ENCODE data around the gene NDUFS6. TPM values are rescaled to one million over a fixed set of nuclear protein-coding genes. Genes with fewer than 3 reads are reported as not detected.

The NDUFS6 gene
- total and polyA plus RNA-seq, 7 experiments from 2014 or later, result 14.2 to 61.7 (median 17.5) TPM

DNA sequence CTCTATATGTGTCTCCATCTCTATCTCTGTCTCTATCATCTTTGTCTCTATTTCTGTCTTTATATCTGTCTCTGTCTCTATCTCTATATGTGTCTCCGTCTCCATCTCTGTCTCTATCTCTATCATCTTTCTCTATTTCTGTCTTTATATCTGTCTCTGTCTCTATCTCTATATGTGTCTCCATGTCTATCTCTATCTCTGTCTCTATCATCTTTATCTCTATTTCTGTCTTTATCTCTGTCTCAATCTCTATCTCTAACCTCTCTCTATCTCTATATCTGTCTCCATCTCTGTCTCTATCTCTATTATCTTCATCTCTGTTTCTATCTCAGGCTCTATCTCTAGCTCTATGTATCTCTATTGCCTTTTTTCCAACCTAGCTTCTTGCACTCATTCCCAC lies 44.5 kb downstream of the NDUFS6 start:
- POLR2A ChIA-PET, result no interaction called here
- H3K36me3 Mint-ChIP-seq, result no peaks in the 10 kb centered on the region
- Histone ChIP-seq H3K27me3 (ENCODE audit: control insufficient read depth in 2 of 2, insufficient read depth in 2 of 2, low read length in 2 of 2) (no peaks in the 10 kb centered on the region), H3K4me3 (ENCODE audit: low read length) (no peak overlapping the region), H3K27ac (ENCODE audit: low read depth, low read length) (no peak overlapping the region), H3K36me3 (ENCODE audit: control insufficient read depth in 2 of 3, insufficient read depth in 3 of 3, low read length in 3 of 3) (no peaks in the 10 kb centered on the region), H3K4me1 (ENCODE audit: control insufficient read depth in 2 of 2, insufficient read depth in 2 of 2, low read length in 2 of 2) (no peaks in the 10 kb centered on the region), H3K9me3 (ENCODE audit: control insufficient read depth in 2 of 3, low read length in 3 of 3) (no peaks in the 10 kb centered on the region)
- H3K9me3 Mint-ChIP-seq, result no peaks in the 10 kb centered on the region
- no peaks in the 10 kb centered on the region for H3K4me1 Mint-ChIP-seq
- no peak for DNase-seq
- peaks cover 14 to 37% (median 24%) of the 10 kb centered on the region in 5 donors for H3K27me3 Mint-ChIP-seq
- CTCF ChIA-PET, result no interaction called here
- intact Hi-C loops (cut with micrococcal nuclease), result no loop called here
- H3K27ac Mint-ChIP-seq, result no peak overlapping the region
- H3K4me3 Mint-ChIP-seq, result no peak overlapping the region
- ATAC-seq, result no peak

DNA sequence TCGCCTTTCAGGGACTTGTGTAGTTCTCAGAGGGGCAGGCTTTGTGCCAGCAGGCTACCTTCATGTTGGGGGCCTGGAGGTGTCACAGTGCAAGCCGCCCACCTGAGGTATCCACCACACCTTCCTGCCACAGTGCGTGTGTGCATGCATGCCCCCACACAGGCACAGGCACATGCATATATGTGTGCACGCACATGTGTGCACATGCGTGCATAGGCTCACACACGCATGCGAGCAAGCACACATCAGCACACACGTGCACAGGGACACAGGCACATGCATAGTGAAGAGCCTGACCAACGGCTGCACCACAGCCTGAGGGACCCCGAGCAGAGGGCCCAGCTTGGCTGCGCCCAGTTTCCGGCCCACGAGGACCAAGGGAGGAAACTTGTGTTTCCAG lies 45.4 kb downstream of the NDUFS6 start:
- intact Hi-C loops (cut with micrococcal nuclease), result no loop called here
- no peak overlapping the region for H3K4me3 Mint-ChIP-seq
- Histone ChIP-seq H3K36me3 (ENCODE audit: control insufficient read depth in 2 of 3, insufficient read depth in 3 of 3, low read length in 3 of 3) (no peaks in the 10 kb centered on the region), H3K4me1 (ENCODE audit: control insufficient read depth in 2 of 2, insufficient read depth in 2 of 2, low read length in 2 of 2) (no peaks in the 10 kb centered on the region), H3K27ac (ENCODE audit: low read depth, low read length) (no peak overlapping the region), H3K4me3 (ENCODE audit: low read length) (no peak overlapping the region), H3K27me3 (ENCODE audit: control insufficient read depth in 2 of 2, insufficient read depth in 2 of 2, low read length in 2 of 2) (no peaks in the 10 kb centered on the region), H3K9me3 (ENCODE audit: control insufficient read depth in 2 of 3, low read length in 3 of 3) (no peaks in the 10 kb centered on the region)
- ChIA-PET POLR2A (no interaction called here), CTCF (no interaction called here)
- no peaks in the 10 kb centered on the region for H3K4me1 Mint-ChIP-seq
- no peak for DNase-seq
- no peak for ATAC-seq
- H3K36me3 Mint-ChIP-seq, result no peaks in the 10 kb centered on the region
- H3K27me3 Mint-ChIP-seq, result peaks cover 15 to 37% (median 32%) of the 10 kb centered on the region in 5 donors
- H3K27ac Mint-ChIP-seq, result no peak overlapping the region
- H3K9me3 Mint-ChIP-seq, result no peaks in the 10 kb centered on the region

GRCh38 chr5:1847056-1847455 lies 45.8 kb downstream of the NDUFS6 start:
- ChIA-PET POLR2A (no interaction called here), CTCF (no interaction called here)
- no peaks in the 10 kb centered on the region for H3K4me1 ChIP-seq (ENCODE audit: control insufficient read depth in 2 of 2, insufficient read depth in 2 of 2, low read length in 2 of 2)
- Mint-ChIP-seq H3K36me3 (no peaks in the 10 kb centered on the region), H3K4me1 (no peaks in the 10 kb centered on the region), H3K27me3 (peaks cover 20 to 41% (median 36%) of the 10 kb centered on the region in 5 donors), H3K27ac (no peak overlapping the region), H3K9me3 (no peaks in the 10 kb centered on the region), H3K4me3 (no peak overlapping the region)
- intact Hi-C loops (cut with micrococcal nuclease), result no loop called here
- no peak for DNase-seq
- no peaks in the 10 kb centered on the region for H3K36me3 ChIP-seq (ENCODE audit: control insufficient read depth in 2 of 3, insufficient read depth in 3 of 3, low read length in 3 of 3)
- H3K27me3 ChIP-seq (ENCODE audit: control insufficient read depth in 2 of 2, insufficient read depth in 2 of 2, low read length in 2 of 2), result no peaks in the 10 kb centered on the region
- no peak overlapping the region for H3K4me3 ChIP-seq (ENCODE audit: low read length)
- ATAC-seq, result no peak
- no peak overlapping the region for H3K27ac ChIP-seq (ENCODE audit: low read depth, low read length)
- no peaks in the 10 kb centered on the region for H3K9me3 ChIP-seq (ENCODE audit: control insufficient read depth in 2 of 3, low read length in 3 of 3)

DNA sequence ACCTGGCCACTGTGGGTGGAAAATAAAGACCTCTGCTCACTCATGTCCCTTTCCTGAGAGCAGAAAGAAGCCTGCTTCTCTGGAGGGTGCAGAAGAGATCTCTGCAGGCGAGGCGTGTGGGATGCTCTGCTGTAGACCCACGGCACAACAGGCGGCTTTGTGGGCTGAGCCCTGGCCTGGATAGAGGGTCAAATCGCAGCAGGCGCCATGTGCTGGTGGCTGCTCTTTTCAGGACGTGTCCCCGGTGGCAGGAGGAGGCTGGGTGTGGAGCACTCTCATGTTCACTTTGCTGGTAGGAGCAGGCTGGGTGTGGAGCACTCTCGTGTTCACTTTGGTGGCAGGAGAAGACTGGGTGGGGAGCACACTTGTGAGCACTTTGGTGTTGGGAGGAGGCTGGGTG lies 46.4 kb downstream of the NDUFS6 start:
- H3K36me3 Mint-ChIP-seq, result no peaks in the 10 kb centered on the region
- H3K9me3 Mint-ChIP-seq, result no peaks in the 10 kb centered on the region
- H3K4me1 Mint-ChIP-seq, result no peaks in the 10 kb centered on the region
- Histone ChIP-seq H3K36me3 (ENCODE audit: control insufficient read depth in 2 of 3, insufficient read depth in 3 of 3, low read length in 3 of 3) (no peaks in the 10 kb centered on the region), H3K9me3 (ENCODE audit: control insufficient read depth in 2 of 3, low read length in 3 of 3) (no peaks in the 10 kb centered on the region), H3K27me3 (ENCODE audit: control insufficient read depth in 2 of 2, insufficient read depth in 2 of 2, low read length in 2 of 2) (no peaks in the 10 kb centered on the region), H3K4me1 (ENCODE audit: control insufficient read depth in 2 of 2, insufficient read depth in 2 of 2, low read length in 2 of 2) (no peaks in the 10 kb centered on the region), H3K4me3 (ENCODE audit: low read length) (no peak overlapping the region), H3K27ac (ENCODE audit: low read depth, low read length) (no peak overlapping the region)
- intact Hi-C loops (cut with micrococcal nuclease), result no loop called here
- no peak overlapping the region for H3K4me3 Mint-ChIP-seq
- DNase-seq, result no peak
- H3K27ac Mint-ChIP-seq, result no peak overlapping the region
- ChIA-PET CTCF (no interaction called here), POLR2A (no interaction called here)
- no peak for ATAC-seq
- H3K27me3 Mint-ChIP-seq, result peaks cover 20 to 41% (median 33%) of the 10 kb centered on the region in 5 donors

DNA sequence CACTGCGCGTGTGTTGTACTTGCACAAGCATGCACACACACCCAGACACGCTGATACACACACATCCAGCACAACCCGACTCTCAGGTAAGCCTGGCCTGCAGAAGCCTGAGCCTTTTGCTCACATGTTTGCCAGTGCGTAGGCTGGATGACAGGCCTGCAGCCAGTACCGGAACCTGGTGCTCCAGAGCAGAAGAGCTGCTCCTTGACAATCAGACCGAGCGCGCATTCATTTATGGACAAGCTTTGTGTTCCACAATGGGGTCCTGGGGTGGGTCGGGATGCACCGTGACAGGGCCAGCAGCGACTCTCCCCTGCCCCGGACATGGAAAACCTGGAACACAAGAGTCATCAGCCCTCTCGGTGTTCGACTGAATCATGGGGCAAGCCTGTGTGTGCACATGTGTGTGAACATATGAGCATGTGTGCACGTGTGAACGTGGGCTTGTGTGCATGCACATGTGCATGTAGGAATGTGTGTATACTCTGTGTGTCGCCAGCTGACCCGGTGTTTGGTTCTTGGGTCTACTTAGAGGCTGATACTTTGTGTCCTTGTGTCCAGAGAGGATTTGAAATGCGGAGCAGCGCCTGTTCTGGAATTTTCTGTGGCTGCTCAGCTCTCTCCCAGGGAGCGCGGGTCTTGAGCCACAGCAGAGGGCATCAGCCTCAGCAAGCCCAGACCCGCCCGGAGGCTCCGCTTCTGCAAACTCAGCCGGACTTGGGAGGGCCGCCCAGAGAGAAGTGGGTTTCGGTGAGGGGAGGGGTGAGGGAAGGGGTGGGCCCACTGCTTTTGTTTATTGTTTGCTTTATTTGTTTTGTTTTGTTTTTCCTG lies 49.3 kb downstream of the NDUFS6 start:
- peaks cover 0 to 1% (median 0%) of the 10 kb centered on the region in 11 donors for H3K9me3 Mint-ChIP-seq
- peaks cover 0 to 7% (median 0%) of the 10 kb centered on the region in 7 donors for H3K4me1 Mint-ChIP-seq
- H3K27me3 Mint-ChIP-seq, result peaks cover 38 to 65% (median 46%) of the 10 kb centered on the region in 5 donors
- ATAC-seq (no peak), DNase-seq (no peak)
- Histone ChIP-seq H3K4me3 (ENCODE audit: low read length) (no peak overlapping the region), H3K36me3 (ENCODE audit: control insufficient read depth in 2 of 3, insufficient read depth in 3 of 3, low read length in 3 of 3) (no peaks in the 10 kb centered on the region), H3K27ac (ENCODE audit: low read depth, low read length) (no peak overlapping the region), H3K4me1 (ENCODE audit: control insufficient read depth in 2 of 2, insufficient read depth in 2 of 2, low read length in 2 of 2) (no peaks in the 10 kb centered on the region), H3K27me3 (ENCODE audit: control insufficient read depth in 2 of 2, insufficient read depth in 2 of 2, low read length in 2 of 2) (no peaks in the 10 kb centered on the region), H3K9me3 (ENCODE audit: control insufficient read depth in 2 of 3, low read length in 3 of 3) (no peaks in the 10 kb centered on the region)
- H3K27ac Mint-ChIP-seq, result no peak overlapping the region
- CTCF ChIA-PET, result no interaction called here
- peaks cover 0 to 7% (median 0%) of the 10 kb centered on the region in 5 donors for H3K36me3 Mint-ChIP-seq
- POLR2A ChIA-PET, result no interaction called here
- intact Hi-C loops (cut with micrococcal nuclease), result no loop called here
- H3K4me3 Mint-ChIP-seq, result no peak overlapping the region

- intact Hi-C loops (cut with micrococcal nuclease), result no loop called here
- H3K27ac Mint-ChIP-seq, result no peak overlapping the region
- H3K36me3 ChIP-seq (ENCODE audit: control insufficient read depth in 2 of 3, insufficient read depth in 3 of 3, low read length in 3 of 3), result no peaks in the 10 kb centered on the region
- no peak overlapping the region for H3K4me3 ChIP-seq (ENCODE audit: low read length)
- H3K36me3 Mint-ChIP-seq, result peaks cover 0 to 7% (median 0%) of the 10 kb centered on the region in 5 donors
- no peaks in the 10 kb centered on the region for H3K4me1 ChIP-seq (ENCODE audit: control insufficient read depth in 2 of 2, insufficient read depth in 2 of 2, low read length in 2 of 2)
- CTCF ChIA-PET, result no interaction called here
- peaks cover 0 to 7% (median 0%) of the 10 kb centered on the region in 7 donors for H3K4me1 Mint-ChIP-seq
- peaks cover 0 to 1% (median 0%) of the 10 kb centered on the region in 11 donors for H3K9me3 Mint-ChIP-seq
- H3K4me3 Mint-ChIP-seq, result no peak overlapping the region
- no peaks in the 10 kb centered on the region for H3K27me3 ChIP-seq (ENCODE audit: control insufficient read depth in 2 of 2, insufficient read depth in 2 of 2, low read length in 2 of 2)
- H3K27ac ChIP-seq (ENCODE audit: low read depth, low read length), result no peak overlapping the region
- DNase-seq (no peak), ATAC-seq (no peak)
- peaks cover 38 to 71% (median 49%) of the 10 kb centered on the region in 5 donors for H3K27me3 Mint-ChIP-seq
- POLR2A ChIA-PET, result no interaction called here
- no peaks in the 10 kb centered on the region for H3K9me3 ChIP-seq (ENCODE audit: control insufficient read depth in 2 of 3, low read length in 3 of 3)
Observed at GRCh38 chr5:1851290-1851934, 50.2 kb downstream of the NDUFS6 start.

Measured in naive thymus-derived CD4-positive, alpha-beta T cell (primary cell).